Kidney tubule cell (primary cell): ENCODE results near the gene RPL28.
"Not testable (repeated sequence)": the region's sequence is repeated elsewhere in the genome, so short reads cannot be mapped to it uniquely, and the experiment has no call there.

Experiments
- DNase-seq: peaks from one replicate; pipeline ENCODE4 v3.0.0-alpha.2; 2018; ENCODE audit warnings: low spot score

The RPL28 gene

DNA sequence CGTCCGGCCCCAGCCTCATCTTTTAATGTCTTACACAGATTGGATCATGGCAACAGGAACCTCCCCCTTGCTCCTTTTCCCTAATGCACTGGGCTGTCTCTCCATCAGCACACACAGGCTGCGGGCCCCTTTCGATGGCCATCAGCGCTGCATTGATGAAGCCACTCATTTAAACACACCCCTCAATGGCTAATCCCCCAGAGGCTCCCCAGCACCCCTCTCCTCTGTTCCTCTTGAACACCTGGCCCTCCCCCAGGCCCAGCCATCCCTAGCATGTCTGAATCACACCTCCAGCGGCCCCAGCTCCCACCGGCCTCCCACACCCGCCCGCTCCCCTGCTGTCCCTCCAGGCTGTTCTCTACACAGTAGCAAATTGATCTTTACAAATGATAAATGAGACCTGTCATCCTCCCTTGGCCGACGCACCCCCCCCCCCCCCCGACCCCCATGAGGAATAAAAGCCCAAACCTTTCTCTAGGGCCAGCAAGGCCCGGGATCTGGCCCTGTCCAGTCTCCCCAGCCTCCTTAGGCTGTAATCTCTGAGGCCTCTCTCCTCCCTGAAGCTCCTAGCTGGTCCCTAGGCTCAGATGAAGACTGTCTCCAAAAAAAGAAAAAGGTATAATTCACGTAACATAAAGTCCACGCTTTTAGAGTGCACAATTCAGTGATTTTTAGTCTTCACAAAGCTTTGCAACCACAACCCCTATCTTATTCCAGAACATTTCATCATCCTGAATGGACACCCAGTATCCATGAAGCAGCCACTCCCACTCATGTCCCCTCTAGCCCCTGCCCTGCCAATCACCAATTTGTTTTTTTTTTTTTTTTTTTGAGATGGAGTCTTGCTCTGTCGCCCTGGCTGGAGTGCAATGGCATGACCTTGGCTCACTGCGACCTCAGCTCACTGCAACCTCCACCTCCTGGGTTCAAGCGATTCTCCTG lies 7.4 kb downstream of the RPL28 start:
- no peak for DNase-seq

DNA sequence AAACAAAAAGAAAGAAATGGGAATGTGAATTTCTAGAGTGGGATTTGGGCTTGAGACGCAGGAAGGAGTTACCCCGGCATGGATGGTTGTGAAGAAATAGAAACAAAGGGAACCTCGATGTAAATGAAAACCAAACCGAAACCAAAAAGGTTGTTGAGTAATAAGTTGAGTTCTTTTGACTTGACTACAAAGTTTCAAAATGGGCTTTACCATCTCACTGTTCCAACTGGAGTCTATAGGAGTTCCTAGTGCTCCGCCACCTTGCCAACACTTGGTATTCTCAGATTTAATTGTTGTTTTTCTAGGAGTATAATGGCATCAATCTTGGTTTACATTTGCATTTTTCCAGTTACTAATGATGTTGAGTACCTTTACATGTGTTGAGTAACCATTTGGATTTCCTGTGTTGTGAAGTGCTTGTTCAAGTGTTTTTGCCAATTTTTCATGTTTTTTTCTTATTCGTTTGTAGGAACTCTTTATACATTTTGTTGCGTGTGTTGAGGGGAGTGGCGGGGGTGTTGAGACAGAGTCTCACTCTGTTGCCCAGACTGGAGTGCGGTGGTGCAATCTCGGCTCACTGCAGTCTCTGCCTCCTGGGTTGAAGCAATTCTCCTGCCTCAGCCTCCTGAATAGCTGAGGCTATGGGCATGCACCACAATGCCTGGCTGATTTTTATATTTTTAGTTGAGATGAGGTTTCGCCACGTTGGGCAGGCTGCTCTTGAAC lies 12.6 kb downstream of the RPL28 start:
- DNase-seq, result no peak

DNA sequence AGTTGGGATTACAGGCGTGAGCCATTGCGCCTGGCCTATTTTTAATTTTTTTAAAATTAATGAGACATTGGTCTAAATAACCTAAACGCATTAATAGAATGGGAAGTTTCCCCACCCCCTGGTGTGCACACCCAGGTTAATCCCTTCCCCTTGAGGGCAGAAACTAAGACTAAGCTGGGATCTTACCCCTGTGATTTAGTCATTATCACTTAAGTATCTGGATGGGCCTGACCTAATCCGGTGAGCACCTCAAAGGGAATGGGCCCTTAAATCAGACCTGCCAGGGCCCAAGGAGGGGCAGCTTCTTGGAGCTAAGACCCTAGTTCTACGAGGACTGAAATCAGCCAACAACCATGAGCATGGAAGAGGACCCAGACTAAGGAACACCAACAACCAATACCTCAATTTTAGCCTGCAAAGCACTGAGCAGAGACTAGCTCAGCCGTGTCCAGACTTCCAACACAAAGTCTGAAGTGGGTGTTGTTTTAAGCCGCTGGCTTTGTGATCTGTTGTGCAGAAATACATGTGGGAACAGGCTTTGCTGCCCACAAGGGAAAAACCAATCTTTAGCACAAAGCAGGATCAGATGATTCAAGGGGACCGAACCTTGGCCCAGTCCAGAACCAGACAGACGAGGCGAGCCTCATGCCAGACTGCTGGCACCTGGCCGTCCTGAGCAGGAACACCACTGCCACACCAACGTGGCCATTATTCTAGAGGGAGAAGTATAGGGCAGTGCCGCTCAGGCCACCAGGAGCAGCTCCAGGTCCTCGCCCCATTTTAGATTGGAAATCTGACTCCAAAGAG lies 14.8 kb downstream of the RPL28 start:
- DNase-seq, result no peak

DNA sequence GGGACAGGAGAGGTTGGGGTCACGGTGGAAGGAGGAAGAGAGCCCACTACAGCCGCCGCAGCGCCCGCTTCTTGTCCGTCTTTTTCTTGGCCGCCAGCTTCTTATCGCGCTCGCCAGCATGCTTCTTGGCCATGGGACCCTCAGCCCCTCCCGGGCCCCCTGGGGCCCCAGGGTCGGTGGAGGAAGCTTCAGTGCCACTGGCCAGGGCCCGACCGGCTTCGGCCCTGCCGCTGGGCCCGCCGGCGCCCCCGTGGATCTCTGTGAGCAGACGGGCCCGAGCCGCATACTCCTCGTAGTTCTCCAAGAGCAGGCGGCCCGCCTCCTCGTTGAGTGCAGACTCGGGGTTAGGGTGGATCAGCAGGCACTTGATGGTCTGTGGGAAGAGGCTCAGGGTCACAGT lies 15.7 kb downstream of the RPL28 start:
- DNase-seq, result not testable (repeated sequence)

DNA sequence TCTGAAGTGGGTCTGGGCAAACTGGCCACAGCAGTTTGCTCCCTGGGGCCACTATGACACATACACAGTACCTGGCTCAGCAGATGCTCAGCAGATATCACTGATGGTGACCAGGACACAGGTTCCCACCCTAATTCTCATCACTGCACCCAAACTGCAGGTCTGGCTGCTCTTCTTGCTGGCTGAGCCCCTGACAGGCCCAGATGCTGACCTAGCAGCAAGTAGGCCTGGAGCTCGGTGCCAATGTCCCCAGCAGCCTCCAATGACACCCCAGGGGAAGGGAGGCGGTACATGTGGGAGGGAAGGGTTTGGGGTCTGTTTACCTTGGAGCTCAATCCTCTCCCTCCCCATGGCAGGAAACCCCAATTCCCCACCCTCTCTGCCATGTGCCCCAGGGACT lies 16.8 kb downstream of the RPL28 start:
- no peak for DNase-seq

DNA sequence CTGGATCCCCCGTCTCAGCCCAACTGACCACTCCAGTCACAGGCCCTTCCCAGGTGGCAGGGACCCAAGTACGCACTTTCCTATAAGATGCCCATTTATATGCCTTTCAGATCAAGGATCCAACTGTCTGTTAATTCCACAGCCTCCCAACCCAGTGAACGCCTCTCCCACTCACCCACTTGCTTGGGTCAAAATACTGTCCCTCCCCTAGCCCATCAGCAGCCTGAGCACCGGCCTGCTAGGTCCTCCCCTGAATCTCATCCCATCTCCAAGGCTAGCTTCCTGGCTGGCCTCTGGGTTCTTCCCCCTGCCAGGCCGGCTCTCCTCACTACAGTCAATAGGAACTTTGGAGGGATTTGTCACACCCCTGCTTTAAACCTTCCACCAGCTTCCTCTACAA lies 19.9 kb downstream of the RPL28 start:
- no peak for DNase-seq

DNA sequence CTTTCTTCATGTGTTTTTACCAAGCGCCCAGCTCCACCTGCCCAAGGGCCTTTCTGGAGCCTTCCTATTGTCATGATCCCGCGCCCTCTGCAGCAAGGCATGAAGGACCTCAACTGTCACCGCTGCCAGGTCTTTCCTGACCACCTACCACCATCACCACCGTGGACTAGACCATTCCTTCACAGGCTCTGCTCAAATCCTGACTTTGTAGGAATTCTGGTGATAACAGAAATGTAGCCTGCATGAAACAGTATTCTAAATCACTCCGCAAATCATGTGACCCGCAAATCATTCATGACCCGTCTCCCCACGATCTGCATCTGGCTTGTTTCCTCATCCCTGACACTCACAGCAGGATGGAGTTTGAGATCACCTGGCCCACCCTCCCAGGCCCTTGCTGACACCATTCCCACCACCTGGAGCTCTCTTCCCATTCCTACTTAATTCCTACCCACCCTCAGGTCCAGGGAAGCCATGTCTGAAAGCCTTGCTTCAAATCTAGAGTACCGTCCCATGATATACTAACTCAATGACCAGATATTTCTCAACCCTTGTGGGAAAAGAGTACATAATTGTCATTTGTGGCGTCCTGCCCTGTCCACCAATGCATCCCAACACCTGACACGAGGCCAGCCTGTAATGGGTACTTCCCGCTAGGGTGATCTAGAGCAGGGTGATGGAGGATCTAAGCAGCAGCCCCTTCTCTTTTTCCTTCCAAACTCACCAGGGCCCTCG lies 20.5 kb downstream of the RPL28 start:
- DNase-seq, result no peak

DNA sequence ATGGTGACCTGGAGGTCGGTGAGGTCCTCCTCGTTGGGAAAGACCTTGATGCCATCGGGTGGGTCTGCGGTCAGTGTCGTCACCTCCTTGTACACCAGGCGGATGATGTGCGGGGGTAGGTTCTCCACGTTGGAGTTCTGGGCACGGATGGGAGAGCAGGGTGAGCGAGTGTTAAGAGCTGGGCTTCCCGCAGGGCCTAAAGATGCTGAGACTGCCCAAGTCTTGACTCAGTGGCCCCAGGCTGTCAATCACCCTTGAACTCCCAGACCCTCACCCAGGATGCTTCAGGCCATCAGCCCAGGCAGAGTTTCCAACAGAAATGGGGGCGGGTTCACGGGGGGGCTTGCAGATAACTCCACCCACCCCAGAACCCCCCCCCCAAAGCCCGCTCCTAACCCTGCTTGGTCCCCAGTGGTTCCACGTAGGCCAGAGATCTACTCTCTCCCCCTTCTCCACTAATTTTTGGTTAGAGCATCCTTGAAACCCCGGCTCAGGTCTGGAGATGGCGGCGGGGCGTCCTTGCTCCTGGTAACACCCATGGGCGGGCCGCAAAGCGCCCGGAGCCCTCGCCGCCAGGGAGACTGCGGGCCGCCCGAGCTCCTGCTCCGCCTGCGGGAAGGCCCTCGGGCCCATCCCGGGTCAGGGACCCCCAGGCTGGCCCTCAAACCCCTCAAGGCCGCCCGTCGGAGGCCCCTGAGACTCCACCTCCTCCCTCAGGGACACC lies 21.3 kb downstream of the RPL28 start:
- peak; percentile 35 for DNase-seq

DNA sequence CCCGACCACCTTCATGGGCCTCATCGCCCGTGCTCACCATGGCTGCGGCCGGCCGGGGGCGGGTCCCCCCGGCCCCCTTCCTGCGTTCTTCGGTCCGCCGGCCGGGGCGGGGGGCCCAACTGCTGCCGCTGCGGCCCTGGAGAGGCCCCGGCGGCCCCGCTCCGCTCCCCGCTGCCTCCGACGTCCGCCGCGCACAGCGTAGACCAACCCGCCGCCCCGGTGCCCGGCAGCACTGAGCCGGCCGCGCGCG lies 21.7 kb downstream of the RPL28 start, which contains the start of gene UBE2S:
Gene UBE2S (minus strand): TSS at position 239 of the 250 bp plus-strand sequence. CDS start 199 bp downstream, at position 40.
- DNase-seq, result not testable (repeated sequence)

DNA sequence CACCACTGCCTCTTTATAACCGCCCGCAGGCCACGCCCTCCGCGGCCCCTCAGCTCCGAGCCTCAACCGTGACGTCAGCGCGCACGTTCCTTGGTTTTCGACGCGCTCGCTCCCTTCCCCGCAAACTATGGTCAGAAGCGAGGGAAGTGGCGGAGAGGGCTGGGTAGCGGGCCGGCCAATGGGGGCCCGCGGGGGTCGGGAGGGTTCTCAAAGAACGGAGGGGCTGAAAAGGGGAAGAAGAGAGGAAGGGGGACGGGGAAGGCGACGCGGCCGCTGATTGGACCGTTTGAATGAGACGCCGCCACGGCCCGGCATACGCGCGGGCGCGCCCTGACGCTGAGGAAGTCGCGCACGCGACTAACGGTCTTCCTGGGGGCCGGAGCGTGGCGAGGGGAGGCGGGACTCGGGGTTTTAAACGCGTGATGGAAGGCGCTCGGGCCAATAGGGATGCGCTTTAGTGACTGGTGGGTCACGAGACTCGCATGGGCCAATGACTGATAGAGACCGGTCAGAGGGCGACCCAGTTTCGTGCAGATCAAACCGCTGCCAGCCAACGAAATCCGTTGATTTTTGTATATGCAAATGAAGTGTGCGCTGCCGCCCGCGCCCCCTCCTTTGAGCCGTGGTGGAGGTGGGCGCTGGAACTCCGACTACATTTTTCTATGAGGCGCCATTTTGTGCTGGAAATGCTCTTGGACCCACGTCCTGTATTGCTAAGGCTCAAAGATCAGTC lies 22.2 kb downstream of the RPL28 start:
- DNase-seq, result peak; percentile 99

DNA sequence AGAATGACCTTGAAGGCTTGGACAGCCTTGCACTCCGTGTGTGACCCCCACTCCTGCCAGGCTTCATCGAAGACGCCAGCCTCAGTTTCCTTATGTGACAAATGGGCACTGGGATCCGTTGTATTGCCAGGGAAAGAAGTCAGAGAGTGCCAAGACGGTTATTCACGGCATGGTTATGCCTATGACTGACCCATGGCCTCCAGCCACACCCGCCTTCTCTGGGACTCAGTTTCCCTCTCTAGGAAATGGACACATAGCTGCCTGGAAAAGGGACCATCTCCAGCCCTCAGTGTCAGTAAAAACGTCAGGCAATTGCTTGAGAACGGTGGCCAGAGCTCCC lies 22.8 kb downstream of the RPL28 start:
- DNase-seq, result no peak

DNA sequence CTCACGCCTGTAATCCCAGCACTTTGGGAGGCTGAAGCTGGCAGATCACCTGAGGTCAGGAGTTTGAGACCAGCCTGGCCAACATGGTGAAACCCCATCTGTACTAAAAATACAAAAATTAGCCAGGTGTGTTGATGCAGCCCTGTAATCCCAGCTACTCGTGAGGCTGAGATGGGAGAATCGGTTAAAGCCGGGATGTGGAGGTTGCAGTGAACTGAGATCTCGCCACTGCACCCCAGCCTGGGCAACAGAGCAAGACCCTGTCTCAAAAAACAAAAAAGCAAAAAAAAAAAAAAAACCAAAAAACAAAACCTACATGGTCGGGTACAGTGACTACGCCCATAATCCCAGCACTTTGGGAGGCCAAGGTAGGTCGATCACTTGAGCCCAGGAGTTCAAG lies 23.4 kb downstream of the RPL28 start:
- DNase-seq, result not testable (repeated sequence)

DNA sequence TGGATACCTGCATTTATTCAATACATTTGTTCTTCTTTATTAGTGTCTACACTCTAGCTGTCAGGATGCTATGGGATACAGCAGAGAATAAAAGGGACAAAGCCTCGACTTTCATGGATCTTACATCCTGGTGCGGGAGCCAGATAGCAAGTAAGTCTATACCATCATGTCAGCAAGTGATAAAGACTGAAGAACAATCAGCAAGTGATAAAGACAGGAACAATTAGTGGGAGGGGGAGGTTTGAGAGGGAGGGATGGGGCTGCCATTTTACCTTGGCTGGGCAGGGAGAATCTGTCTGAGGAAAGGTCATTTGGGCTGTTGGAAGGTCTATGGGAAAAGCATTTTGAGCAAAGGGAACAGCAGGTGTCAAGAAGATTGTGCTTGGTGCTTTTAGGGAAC lies 24.4 kb downstream of the RPL28 start:
- no peak for DNase-seq

DNA sequence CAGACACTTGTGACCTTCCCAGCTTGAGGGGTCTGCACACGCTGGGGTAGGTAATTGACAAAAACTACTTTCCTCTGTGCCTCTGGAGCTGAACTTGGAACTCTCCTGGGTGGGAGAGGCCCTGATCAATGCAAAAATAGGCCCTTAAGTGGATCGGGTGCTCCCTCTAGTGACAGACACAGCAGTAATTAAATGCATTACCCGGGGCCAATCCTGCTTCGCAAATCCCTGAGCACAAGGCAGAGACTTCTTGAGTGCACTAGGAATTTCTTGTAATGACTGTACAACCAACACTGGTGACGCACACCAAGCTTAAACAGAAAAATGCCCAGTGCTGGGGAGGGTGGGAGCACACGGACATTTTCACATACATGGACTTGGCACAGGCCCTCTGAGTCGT lies 32.5 kb downstream of the RPL28 start:
- DNase-seq, result peak; percentile 83

DNA sequence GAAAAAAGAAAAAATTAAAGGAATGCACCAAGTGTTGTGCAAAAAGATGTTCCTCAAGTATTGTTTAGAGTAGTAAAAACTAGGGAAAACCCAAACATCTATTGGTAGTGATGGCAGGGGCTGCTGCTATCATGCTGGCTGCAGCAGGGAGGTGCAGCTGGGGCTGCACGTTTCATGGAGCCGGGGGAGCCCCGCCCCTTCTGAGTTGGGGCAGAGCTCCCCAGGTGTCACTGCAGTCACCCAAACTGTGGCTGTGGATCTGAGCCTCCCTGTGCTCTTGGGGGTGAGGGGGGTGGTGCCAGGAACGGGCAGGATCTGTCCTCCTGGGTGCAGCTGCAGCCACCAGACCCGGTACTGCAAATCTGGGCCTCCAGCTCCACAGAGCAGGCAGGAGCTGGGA lies 33.4 kb downstream of the RPL28 start:
- no peak for DNase-seq

DNA sequence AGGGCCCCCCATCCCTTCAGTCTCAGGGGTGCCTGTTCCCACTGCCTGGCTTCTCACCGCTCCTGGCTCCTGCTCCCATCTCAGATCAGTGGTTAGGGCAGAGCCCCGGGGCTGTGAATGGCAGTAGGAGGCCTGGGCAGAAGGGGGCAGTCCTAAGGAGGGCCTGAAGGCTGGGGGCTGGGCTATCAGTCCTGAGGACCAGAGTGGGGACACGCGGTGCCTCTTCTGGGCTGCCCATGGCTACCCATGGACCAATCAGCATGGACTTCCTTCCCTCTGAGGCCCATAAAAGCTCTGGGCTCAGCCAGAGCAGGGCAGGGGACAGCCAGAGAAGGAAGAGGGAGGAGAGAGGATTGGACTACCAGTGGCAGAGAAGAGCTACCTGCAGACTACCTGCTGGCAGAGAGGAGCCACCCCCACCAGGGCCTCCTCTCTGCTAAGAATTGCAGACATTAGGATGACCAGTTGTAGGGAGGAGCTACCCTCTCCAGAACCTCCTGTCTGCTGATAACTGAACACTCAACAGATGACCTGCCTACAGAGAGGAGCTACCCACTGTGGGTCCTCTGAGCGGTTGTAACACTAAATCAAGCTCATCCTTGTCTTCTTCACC lies 34.0 kb downstream of the RPL28 start:
- DNase-seq, result no peak

DNA sequence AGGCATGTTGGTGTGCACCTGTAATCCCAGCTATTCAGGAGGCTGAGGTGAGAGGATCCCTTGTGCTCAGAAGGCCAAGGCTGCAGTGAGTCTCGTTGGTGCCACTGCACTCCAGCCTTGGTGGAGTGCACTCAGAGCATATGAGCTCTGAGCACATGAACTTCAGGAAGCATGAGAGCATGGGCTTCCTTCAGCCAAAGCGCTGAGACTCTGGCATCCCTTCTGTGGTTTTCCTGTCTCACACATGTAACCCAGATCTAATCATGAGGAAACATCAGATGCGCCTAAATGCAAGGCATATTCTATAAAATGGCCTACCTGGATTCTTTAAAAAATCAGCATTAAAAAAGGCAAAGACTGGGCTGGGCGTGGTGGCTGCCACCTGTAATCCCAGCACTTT lies 35.5 kb downstream of the RPL28 start:
- DNase-seq, result not testable (repeated sequence)

DNA sequence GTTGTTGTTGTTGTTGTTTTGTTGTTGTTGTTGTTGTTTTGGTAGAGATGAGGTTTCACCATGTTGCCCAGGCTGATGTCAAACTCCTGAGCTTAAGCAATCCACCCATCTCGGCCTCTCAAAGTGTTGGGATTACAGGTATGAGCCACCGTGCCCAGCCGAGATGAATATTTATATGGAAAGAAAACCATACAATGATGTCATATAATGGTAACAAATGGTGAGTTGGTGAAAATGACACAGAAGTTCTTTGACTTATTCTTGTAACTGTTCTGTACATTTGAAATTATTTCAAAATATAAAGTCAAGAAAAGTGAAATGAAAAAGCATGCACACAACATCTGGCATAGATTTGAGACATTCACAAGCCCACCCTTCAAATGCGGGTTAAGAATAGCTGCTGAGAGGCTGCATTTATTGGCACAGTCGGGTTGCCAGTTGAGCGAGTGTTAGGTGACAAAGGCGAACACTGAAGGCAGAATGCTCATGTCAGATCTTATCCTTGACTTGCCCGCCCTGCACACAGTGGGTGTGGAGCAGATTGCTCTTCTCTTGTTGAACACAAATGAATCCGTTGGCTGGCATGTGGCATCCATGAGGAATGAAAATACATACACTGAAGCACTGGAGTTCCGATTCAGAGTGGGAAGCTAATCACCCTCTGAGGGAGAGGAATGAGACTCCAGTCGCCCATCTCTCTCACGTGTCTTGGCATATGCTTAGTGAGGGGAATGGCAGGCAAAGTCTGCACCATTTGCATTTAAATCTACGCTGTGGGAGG lies 37.7 kb downstream of the RPL28 start:
- DNase-seq, result no peak

DNA sequence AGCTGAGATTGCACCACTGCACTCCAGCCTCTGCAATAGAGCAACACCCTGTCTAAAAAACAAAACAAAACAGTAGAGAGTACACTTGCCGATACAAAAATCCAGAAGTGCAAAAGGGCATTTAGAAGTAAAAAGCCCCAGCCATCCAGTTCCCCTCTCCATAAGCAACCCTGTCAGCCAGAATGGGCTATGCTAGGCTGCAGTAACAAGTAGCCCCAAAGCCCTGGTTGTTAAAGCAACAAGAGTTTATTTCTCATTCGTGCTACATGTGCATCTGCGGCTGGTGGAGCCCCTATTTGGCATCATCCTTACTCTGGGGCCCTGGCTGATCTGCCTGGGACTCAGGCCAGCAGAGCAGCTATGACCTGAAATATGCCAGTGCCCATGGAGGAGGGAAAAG lies 38.8 kb downstream of the RPL28 start:
- DNase-seq, result no peak
